Stomach (tissue), 4 donors: ENCODE data around the gene TEAD1.

Source experiments
- POLR2A ChIP-seq, 4 donors: fragments of 450-650 bp; IDR thresholded peaks; one replicate each; pipeline ENCODE4 v1.6.1; 2016; ENCODE audit warnings: antibody characterized with exemption in 4 of 4, control low read depth in 2 of 4, mild to moderate bottlenecking in 1 of 4, moderate library complexity in 1 of 4
- POLR2AphosphoS5 ChIP-seq, 3 donors: sonication (generic); formaldehyde crosslinking; IDR thresholded peaks; one replicate each; pipeline ENCODE4 v1.6.1; 2016; ENCODE audit warnings: antibody characterized with exemption in 3 of 3

- TF ChIP-seq POLR2A (IDR thresholded peaks at IDR 0.05) (no peak), POLR2AphosphoS5 (IDR thresholded peaks at IDR 0.05) (no peak)
These were observed 293.9 kb downstream of the TEAD1 start for GRCh38 chr11:12968101-12968500.
